HepG2 (cell line): Measurements from ENCODE around the gene NOTUM. TPM values are rescaled to one million over a fixed set of nuclear protein-coding genes. Genes with fewer than 3 reads are reported as not detected.

Source experiments
- ELF4 ChIP-seq: sonication (generic); formaldehyde crosslinking; IDR thresholded peaks from 2 replicates; pipeline ENCODE4 v1.5.0; 2020; ENCODE audit warnings: missing genetic modification reagents, mild to moderate bottlenecking, moderate library complexity, borderline replicate concordance
- FOXA3 ChIP-seq: IDR thresholded peaks from 2 replicates; pipeline ENCODE4 v1.6.1; 2016; ENCODE audit warnings: missing genetic modification reagents, missing compliant biosample characterization
- JUND ChIP-seq: sonication (generic); formaldehyde crosslinking; IDR thresholded peaks from 2 replicates; pipeline ENCODE4 v1.8.0; 2022; ENCODE audit warnings: mild to moderate bottlenecking, missing genetic modification reagents
- KDM4B ChIP-seq: sonication (generic); formaldehyde crosslinking; IDR thresholded peaks from 2 replicates; pipeline ENCODE4 v1.4.0; 2020; ENCODE audit warnings: missing genetic modification reagents
- KLF11 ChIP-seq: IDR thresholded peaks from 2 replicates; pipeline ENCODE4 v1.6.1; 2016; ENCODE audit warnings: missing compliant biosample characterization
- KLF13 ChIP-seq: sonication (generic); formaldehyde crosslinking; IDR thresholded peaks from 2 replicates; pipeline ENCODE4 v1.4.0; 2020; ENCODE audit warnings: mild to moderate bottlenecking, missing genetic modification reagents
- MAZ ChIP-seq, 2 experiments: sonication (generic) in 1 of 2; formaldehyde crosslinking in 1 of 2; IDR thresholded peaks; 2 replicates each; pipeline versions ENCODE4 v1.5.0 to v1.6.1; 2012 to 2020; ENCODE audit warnings: low read depth in 2 of 2, mild to moderate bottlenecking in 2 of 2, borderline replicate concordance in 1 of 2, improper control_type of control experiment in 1 of 2, low read length in 1 of 2, missing genetic modification reagents in 1 of 2, moderate library complexity in 1 of 2
- MYNN ChIP-seq: sonication (generic); formaldehyde crosslinking; IDR thresholded peaks from 2 replicates; pipeline ENCODE4 v1.4.0; 2020; ENCODE audit warnings: mild to moderate bottlenecking, low read depth, missing genetic modification reagents
- NFIC ChIP-seq: IDR thresholded peaks from 2 replicates; pipeline ENCODE4 v1.6.1; 2012; ENCODE audit warnings: mild to moderate bottlenecking, low read length, inconsistent platforms
- PHF20 ChIP-seq: sonication (generic); formaldehyde crosslinking; IDR thresholded peaks from 2 replicates; pipeline ENCODE4 v1.5.0; 2020; ENCODE audit warnings: mild to moderate bottlenecking, missing genetic modification reagents
- PREB ChIP-seq: sonication (generic); formaldehyde crosslinking; IDR thresholded peaks from 2 replicates; pipeline ENCODE4 v1.4.0; 2020; ENCODE audit warnings: missing genetic modification reagents
- SMC3 ChIP-seq: IDR thresholded peaks from 2 replicates; pipeline ENCODE4 v1.6.1; 2011; ENCODE audit warnings: low read length, improper control_type of control experiment
- SOX6 ChIP-seq, 2 experiments: fragments of 450-650 bp in 1 of 2; sonication (generic) in 1 of 2; formaldehyde crosslinking in 1 of 2; IDR thresholded peaks; 2 replicates each; pipeline versions ENCODE4 v1.4.0 to v1.6.1; 2017 to 2020; ENCODE audit warnings: antibody characterized with exemption in 1 of 2, mild to moderate bottlenecking in 1 of 2, missing genetic modification reagents in 1 of 2
- ZBTB39 ChIP-seq: sonication (generic); formaldehyde crosslinking; IDR thresholded peaks from 2 replicates; pipeline ENCODE4 v1.5.0; 2020; ENCODE audit warnings: missing genetic modification reagents
- ZFP36 ChIP-seq: fragments of 150-350 bp; IDR thresholded peaks from 2 replicates; pipeline ENCODE4 v1.6.1; 2018; ENCODE audit warnings: borderline replicate concordance, low read length, low read depth; ENCODE audit not compliant: partially characterized antibody
- ZNF30 ChIP-seq: sonication (generic); formaldehyde crosslinking; IDR thresholded peaks from 2 replicates; pipeline ENCODE4 v1.5.0; 2020; ENCODE audit warnings: mild to moderate bottlenecking, missing genetic modification reagents
- ZNF703 ChIP-seq: sonication (generic); formaldehyde crosslinking; IDR thresholded peaks from 2 replicates; pipeline ENCODE4 v1.5.1; 2020; ENCODE audit warnings: missing genetic modification reagents, mild to moderate bottlenecking, moderate library complexity, borderline replicate concordance
- ZNF704 ChIP-seq: sonication (generic); formaldehyde crosslinking; IDR thresholded peaks from 2 replicates; pipeline ENCODE4 v1.8.1; 2023; ENCODE audit warnings: mild to moderate bottlenecking, inconsistent platforms, moderate library complexity, missing genetic modification reagents, borderline replicate concordance
- ZNF761 ChIP-seq: sonication (generic); formaldehyde crosslinking; conservative IDR thresholded peaks from 2 replicates; pipeline ENCODE4 v1.4.0; 2020; ENCODE audit warnings: mild to moderate bottlenecking, missing genetic modification reagents
- ZNF766 ChIP-seq: sonication (generic); formaldehyde crosslinking; IDR thresholded peaks from 2 replicates; pipeline ENCODE4 v1.5.0; 2020; ENCODE audit warnings: missing genetic modification reagents, borderline replicate concordance
- ZNF773 ChIP-seq: sonication (generic); formaldehyde crosslinking; IDR thresholded peaks from 2 replicates; pipeline ENCODE4 v1.4.0; 2020; ENCODE audit warnings: missing genetic modification reagents, borderline replicate concordance
- ZZZ3 ChIP-seq: sonication (generic); formaldehyde crosslinking; IDR thresholded peaks from 2 replicates; pipeline ENCODE4 v1.4.0; 2020; ENCODE audit warnings: missing genetic modification reagents, mild to moderate bottlenecking, borderline replicate concordance
- polyA plus RNA-seq, 8 experiments: library from polyadenylated mRNA; depleted of rRNA in 3 of 8; stranded (reverse) in 7 of 8; unstranded in 1 of 8; fragments of >200 nt; fragmentation: Illumina TruSeq in 4 of 8; extraction: Trizol in 4 of 8; gene quantifications; 2 replicates each; pipeline versions ENCODE4 v1.2.1 to v1.2.3, GENCODE V29; 2011 to 2016; ENCODE audit warnings: low read depth in 4 of 8, missing spikeins in 1 of 8, mixed read lengths in 1 of 8; ENCODE audit not compliant: insufficient read depth in 1 of 8
- total RNA-seq, 5 experiments: library from RNA; depleted of rRNA; stranded (reverse); fragments of >200 nt; fragmentation: Illumina TruSeq; extraction: Trizol; gene quantifications; 2 replicates each; pipeline ENCODE4 v1.2.3, GENCODE V29; 2016; ENCODE audit warnings: low read depth in 1 of 5
- TF ChIP-seq, protein P1 (sequence below): sonication (generic); formaldehyde crosslinking; IDR thresholded peaks from 2 replicates; pipeline ENCODE4 v1.4.0; 2020; ENCODE audit warnings: missing genetic modification reagents, borderline replicate concordance

NOTUM gene
- total and polyA plus RNA-seq, 2 of the 13 experiments (the other 11 are each of a cell fraction or from before 2014, with no cell fraction given): 150 to 160 TPM

DNA sequence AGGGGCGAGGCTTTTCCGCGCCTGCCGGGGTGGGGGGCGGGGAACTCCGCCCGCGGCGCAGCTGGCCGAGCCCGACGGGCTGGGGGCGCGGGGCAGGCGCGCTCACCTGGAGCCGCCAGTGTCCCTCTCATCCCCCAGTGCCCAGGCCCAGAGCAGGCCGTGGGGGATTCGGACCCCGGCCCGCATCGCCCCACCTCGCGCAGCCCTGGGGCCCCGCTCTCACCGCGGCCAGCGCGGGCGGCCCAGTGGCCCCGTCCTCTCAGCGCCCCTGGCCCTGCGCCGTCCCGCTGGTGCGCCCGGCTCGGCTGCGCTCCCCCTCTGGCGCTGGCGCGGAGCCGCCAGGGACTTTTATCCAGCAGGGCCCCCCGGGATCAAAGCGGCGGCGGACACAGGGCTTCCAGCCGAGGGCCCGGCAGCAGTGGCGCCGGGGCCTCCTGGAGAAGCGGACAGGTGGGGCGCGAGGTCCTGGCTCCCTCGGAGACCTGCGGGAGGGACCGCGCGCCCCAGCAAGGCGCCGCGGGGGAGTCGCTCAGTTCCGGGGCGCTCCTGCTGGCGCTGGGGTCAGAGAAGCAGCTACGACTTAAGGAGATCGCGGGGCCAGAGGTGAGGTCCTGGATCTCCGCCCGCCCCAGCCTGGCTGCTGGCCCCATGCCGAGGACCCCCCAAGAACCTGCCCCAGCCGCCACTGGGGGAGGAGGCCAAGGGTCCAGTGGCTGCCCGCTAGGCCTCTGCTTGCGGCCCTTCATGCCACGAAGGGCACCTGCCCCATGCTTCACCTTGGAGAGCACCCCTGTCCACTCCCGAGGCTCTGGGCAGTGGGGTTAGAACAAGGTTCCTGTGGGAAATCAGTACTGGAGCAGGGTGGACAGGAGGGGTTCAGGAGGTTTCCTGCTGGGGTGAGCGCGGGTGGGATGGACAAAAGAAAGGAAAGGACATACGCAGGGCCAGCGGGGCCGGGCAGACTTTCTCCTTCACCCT lies 823 bp upstream of the NOTUM start (continued):
- TF ChIP-seq MAZ (IDR thresholded peaks at IDR 0.05; ENCODE audit: borderline replicate concordance, low read depth, low read length) (no peak), MAZ (CRISPR knock-in tag; IDR thresholded peaks at IDR 0.05; ENCODE audit: low read depth) (0 out of 2 replicates have a peak, but pooled peaks have one; percentile 50), ZZZ3 (CRISPR knock-in tag) (no peak), PREB (CRISPR knock-in tag) (no peak), FOXA3 (CRISPR knock-in tag) (no peak), ZNF773 (no peak; the same call in 1 of the 2 replicates), ZNF704 (CRISPR knock-in tag) (0 out of 2 replicates have a peak, but pooled peaks have one; percentile 12), ZNF703 (CRISPR knock-in tag) (no peak), ZNF30 (CRISPR knock-in tag) (no peak), SMC3 (no peak), NFIC (no peak), ELF4 (CRISPR knock-in tag) (no peak), ZFP36 (no peak), KDM4B (CRISPR knock-in tag) (no peak), ZNF766 (CRISPR knock-in tag) (0 out of 2 replicates have a peak, but pooled peaks have one; percentile 18), PHF20 (CRISPR knock-in tag) (no peak), SOX6 (IDR thresholded peaks at IDR 0.05) (no peak), SOX6 (CRISPR knock-in tag; IDR thresholded peaks at IDR 0.05) (no peak), MYNN (CRISPR knock-in tag) (no peak), KLF11 (CRISPR knock-in tag) (no peak), ZNF761 (no peak), JUND (no peak), KLF13 (CRISPR knock-in tag) (no peak), ZBTB39 (CRISPR knock-in tag) (no peak)
- TF ChIP-seq, protein P1, sequence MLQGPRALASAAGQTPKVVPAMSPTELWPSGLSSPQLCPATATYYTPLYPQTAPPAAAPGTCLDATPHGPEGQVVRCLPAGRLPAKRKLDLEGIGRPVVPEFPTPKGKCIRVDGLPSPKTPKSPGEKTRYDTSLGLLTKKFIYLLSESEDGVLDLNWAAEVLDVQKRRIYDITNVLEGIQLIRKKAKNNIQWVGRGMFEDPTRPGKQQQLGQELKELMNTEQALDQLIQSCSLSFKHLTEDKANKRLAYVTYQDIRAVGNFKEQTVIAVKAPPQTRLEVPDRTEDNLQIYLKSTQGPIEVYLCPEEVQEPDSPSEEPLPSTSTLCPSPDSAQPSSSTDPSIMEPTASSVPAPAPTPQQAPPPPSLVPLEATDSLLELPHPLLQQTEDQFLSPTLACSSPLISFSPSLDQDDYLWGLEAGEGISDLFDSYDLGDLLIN (CRISPR knock-in tag): no peak
